ENCODE results near the gene TSPAN18. TPM values are rescaled to one million over a fixed set of nuclear protein-coding genes. Genes with fewer than 3 reads are reported as not detected.

Gene TSPAN18
- total RNA-seq, 1 donor: 5.8 TPM

DNA sequence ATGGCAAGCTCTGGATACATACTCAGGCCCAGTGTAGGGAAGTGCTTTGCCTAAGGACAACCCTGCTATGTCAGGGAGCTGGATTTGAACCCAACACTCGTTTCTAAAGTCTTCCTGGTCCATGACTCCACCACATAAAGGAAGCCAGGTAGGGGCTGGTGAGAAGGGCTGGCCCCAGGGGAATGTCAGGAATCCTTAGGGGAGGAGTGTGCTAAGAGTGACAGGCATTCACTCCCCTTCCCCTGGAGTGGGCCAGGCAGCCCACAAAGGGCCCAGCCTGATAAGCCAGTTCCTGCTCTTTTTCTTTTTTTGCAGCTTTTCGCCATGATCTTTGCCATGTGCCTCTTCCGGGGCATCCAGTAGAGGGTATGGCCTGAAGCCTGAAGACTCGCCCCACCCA, 202.1 kb downstream of the TSPAN18 start:
- Histone ChIP-seq H3K4me3 (ENCODE audit: insufficient read depth, low read length) (no peak overlapping the region), H2AFZ (ENCODE audit: low read length) (no peak overlapping the region), H3K4me2 (ENCODE audit: insufficient read depth, low read length) (no peak overlapping the region), H3K79me2 (ENCODE audit: insufficient read depth, low read length) (no peaks in the 10 kb centered on the region), H3K9me3 (ENCODE audit: low read depth, low read length) (no peaks in the 10 kb centered on the region), H3K27me3 (ENCODE audit: insufficient read depth, low read length) (peaks cover 24% of the 10 kb centered on the region), H3K36me3 (ENCODE audit: insufficient read depth, low read length) (no peaks in the 10 kb centered on the region), H4K20me1 (ENCODE audit: insufficient read depth, low read length) (peaks cover 7% of the 10 kb centered on the region), H3K27ac (ENCODE audit: low read depth, low read length) (no peak overlapping the region), H3K4me1 (ENCODE audit: insufficient read depth, low read length) (no peaks in the 10 kb centered on the region)
- no peak for DNase-seq (ENCODE audit: insufficient read length, low spot score, missing footprints)
- TF ChIP-seq, protein P1, sequence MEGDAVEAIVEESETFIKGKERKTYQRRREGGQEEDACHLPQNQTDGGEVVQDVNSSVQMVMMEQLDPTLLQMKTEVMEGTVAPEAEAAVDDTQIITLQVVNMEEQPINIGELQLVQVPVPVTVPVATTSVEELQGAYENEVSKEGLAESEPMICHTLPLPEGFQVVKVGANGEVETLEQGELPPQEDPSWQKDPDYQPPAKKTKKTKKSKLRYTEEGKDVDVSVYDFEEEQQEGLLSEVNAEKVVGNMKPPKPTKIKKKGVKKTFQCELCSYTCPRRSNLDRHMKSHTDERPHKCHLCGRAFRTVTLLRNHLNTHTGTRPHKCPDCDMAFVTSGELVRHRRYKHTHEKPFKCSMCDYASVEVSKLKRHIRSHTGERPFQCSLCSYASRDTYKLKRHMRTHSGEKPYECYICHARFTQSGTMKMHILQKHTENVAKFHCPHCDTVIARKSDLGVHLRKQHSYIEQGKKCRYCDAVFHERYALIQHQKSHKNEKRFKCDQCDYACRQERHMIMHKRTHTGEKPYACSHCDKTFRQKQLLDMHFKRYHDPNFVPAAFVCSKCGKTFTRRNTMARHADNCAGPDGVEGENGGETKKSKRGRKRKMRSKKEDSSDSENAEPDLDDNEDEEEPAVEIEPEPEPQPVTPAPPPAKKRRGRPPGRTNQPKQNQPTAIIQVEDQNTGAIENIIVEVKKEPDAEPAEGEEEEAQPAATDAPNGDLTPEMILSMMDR (IDR thresholded peaks at IDR 0.05; ENCODE audit: extremely low read depth, low read depth, low read length): no peak

- peaks cover 20% of the 10 kb centered on the region for H3K27me3 ChIP-seq (ENCODE audit: insufficient read depth, low read length)
- H3K9me3 ChIP-seq (ENCODE audit: low read depth, low read length): no peaks in the 10 kb centered on the region
- H3K36me3 ChIP-seq (ENCODE audit: insufficient read depth, low read length): no peaks in the 10 kb centered on the region
- no peak overlapping the region for H3K27ac ChIP-seq (ENCODE audit: low read depth, low read length)
- DNase-seq (ENCODE audit: insufficient read length, low spot score, missing footprints): no peak
- TF ChIP-seq, protein P1 (IDR thresholded peaks at IDR 0.05; ENCODE audit: extremely low read depth, low read depth, low read length): no peak
- no peaks in the 10 kb centered on the region for H3K4me1 ChIP-seq (ENCODE audit: insufficient read depth, low read length)
- H3K4me3 ChIP-seq (ENCODE audit: insufficient read depth, low read length): no peak overlapping the region
- H4K20me1 ChIP-seq (ENCODE audit: insufficient read depth, low read length): peaks cover 7% of the 10 kb centered on the region
- no peak overlapping the region for H2AFZ ChIP-seq (ENCODE audit: low read length)
- no peaks in the 10 kb centered on the region for H3K79me2 ChIP-seq (ENCODE audit: insufficient read depth, low read length)
- no peak overlapping the region for H3K4me2 ChIP-seq (ENCODE audit: insufficient read depth, low read length)
Observed at GRCh38 chr11:44930588-44931302, 204.0 kb downstream of the TSPAN18 start.

- H2AFZ ChIP-seq (ENCODE audit: low read length): no peak overlapping the region
- no peaks in the 10 kb centered on the region for H3K9me3 ChIP-seq (ENCODE audit: low read depth, low read length)
- TF ChIP-seq, protein P1 (IDR thresholded peaks at IDR 0.05; ENCODE audit: extremely low read depth, low read depth, low read length): no peak
Observed at GRCh38 chr11:44931466-44931865, 204.7 kb downstream of the TSPAN18 start.

DNA sequence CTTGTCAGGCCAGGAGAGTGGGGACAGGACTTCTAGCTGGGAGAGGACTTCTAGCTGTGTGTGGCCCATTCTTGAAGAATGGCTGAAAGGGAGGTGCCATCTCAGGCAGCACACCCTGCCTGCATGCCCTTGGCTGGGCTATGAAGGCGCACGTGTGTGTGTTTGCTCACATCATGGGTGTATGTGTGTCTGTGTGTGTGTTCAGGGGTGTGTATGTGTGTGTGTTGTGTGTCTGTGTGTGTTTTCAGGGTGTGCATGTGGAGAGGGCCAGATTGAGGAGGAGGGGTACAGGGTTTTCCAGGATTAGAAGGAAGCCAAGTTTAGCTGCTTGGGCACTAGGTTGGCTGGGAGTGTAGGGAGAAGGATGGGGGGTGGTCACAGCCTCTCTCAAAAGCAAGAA, 207.3 kb downstream of the TSPAN18 start:
- no peak overlapping the region for H2AFZ ChIP-seq (ENCODE audit: low read length)
- no peaks in the 10 kb centered on the region for H3K9me3 ChIP-seq (ENCODE audit: low read depth, low read length)
- DNase-seq (ENCODE audit: insufficient read length, low spot score, missing footprints): no peak
- H3K4me1 ChIP-seq (ENCODE audit: insufficient read depth, low read length): no peaks in the 10 kb centered on the region
- no peaks in the 10 kb centered on the region for H3K36me3 ChIP-seq (ENCODE audit: insufficient read depth, low read length)
- H4K20me1 ChIP-seq (ENCODE audit: insufficient read depth, low read length): no peaks in the 10 kb centered on the region
- no peak overlapping the region for H3K4me3 ChIP-seq (ENCODE audit: insufficient read depth, low read length)
- TF ChIP-seq, protein P1 (IDR thresholded peaks at IDR 0.05; ENCODE audit: extremely low read depth, low read depth, low read length): no peak
- H3K27me3 ChIP-seq (ENCODE audit: insufficient read depth, low read length): peaks cover 18% of the 10 kb centered on the region
- H3K79me2 ChIP-seq (ENCODE audit: insufficient read depth, low read length): no peaks in the 10 kb centered on the region
- no peak overlapping the region for H3K27ac ChIP-seq (ENCODE audit: low read depth, low read length)
- H3K4me2 ChIP-seq (ENCODE audit: insufficient read depth, low read length): no peak overlapping the region

More at GRCh38 chr11:44931466-44931865, 204.7 kb downstream of the TSPAN18 start:
- Histone ChIP-seq H3K36me3 (ENCODE audit: insufficient read depth, low read length) (no peaks in the 10 kb centered on the region), H3K27ac (ENCODE audit: low read depth, low read length) (no peak overlapping the region), H3K4me3 (ENCODE audit: insufficient read depth, low read length) (no peak overlapping the region), H3K4me1 (ENCODE audit: insufficient read depth, low read length) (no peaks in the 10 kb centered on the region), H4K20me1 (ENCODE audit: insufficient read depth, low read length) (peaks cover 7% of the 10 kb centered on the region), H3K79me2 (ENCODE audit: insufficient read depth, low read length) (no peaks in the 10 kb centered on the region), H3K27me3 (ENCODE audit: insufficient read depth, low read length) (peaks cover 20% of the 10 kb centered on the region), H3K4me2 (ENCODE audit: insufficient read depth, low read length) (no peak overlapping the region)
- no peak for DNase-seq (ENCODE audit: insufficient read length, low spot score, missing footprints)
